Adipocyte (in vitro differentiated cells): ENCODE measurements around the gene ZFP69.

Source experiments
- DNase-seq: peaks from one replicate; pipeline ENCODE4 v3.0.0-alpha.2; 2015; ENCODE audit warnings: low read depth
- H3K27me3 ChIP-seq: replicated peaks from 2 replicates; pipeline ENCODE4 v1.7.0; 2013; ENCODE audit warnings: mild to moderate bottlenecking, low read length, moderate library complexity; ENCODE audit not compliant: control insufficient read depth, insufficient read depth
- H3K36me3 ChIP-seq: 2 replicates; pipeline ENCODE4 v1.7.0; 2013; ENCODE audit warnings: low read length, mild to moderate bottlenecking, moderate library complexity; ENCODE audit not compliant: control insufficient read depth, insufficient read depth, severe bottlenecking
- H3K4me1 ChIP-seq: 2 replicates; pipeline ENCODE4 v1.7.0; 2013; ENCODE audit warnings: mild to moderate bottlenecking, low read length, moderate library complexity; ENCODE audit not compliant: control insufficient read depth, insufficient read depth
- H3K4me3 ChIP-seq: 2 replicates; pipeline ENCODE4 v1.7.0; 2013; ENCODE audit warnings: mild to moderate bottlenecking, low read length, moderate library complexity
- H3K9ac ChIP-seq: 2 replicates; pipeline ENCODE4 v1.7.0; 2013; ENCODE audit warnings: mild to moderate bottlenecking, low read length, moderate library complexity
- H3K9me3 ChIP-seq: 2 replicates; pipeline ENCODE4 v1.7.0; 2013; ENCODE audit warnings: mild to moderate bottlenecking, low read length, moderate library complexity; ENCODE audit not compliant: control insufficient read depth

The ZFP69 gene

DNA sequence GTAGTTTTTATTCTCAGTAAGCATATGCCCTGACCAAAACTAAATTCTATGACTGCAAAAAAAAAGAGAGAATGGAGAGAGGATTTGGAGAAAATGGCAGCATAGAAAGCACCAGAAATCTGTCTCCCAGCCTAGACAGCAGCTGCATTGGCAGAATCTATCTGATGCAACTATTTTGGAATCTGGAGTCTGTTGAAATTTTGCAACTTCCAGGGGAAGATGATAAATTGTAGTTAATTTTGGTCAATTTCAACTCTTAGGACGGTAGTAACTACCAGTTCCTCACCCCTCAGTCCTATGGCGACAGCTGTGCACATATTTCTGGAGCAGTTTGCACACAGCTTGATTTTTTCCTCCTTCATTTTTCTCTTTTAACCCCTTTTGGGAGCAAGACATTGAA is 42.4 kb downstream of the ZFP69 start:
- Histone ChIP-seq H3K9ac (peak overlapping the region; percentile 28), H3K4me1 (peaks cover 5% of the 10 kb centered on the region), H3K27me3 (no peaks in the 10 kb centered on the region), H3K9me3 (no peaks in the 10 kb centered on the region), H3K36me3 (peaks cover 21% of the 10 kb centered on the region), H3K4me3 (no peak overlapping the region)
- peak; percentile 21 for DNase-seq

DNA sequence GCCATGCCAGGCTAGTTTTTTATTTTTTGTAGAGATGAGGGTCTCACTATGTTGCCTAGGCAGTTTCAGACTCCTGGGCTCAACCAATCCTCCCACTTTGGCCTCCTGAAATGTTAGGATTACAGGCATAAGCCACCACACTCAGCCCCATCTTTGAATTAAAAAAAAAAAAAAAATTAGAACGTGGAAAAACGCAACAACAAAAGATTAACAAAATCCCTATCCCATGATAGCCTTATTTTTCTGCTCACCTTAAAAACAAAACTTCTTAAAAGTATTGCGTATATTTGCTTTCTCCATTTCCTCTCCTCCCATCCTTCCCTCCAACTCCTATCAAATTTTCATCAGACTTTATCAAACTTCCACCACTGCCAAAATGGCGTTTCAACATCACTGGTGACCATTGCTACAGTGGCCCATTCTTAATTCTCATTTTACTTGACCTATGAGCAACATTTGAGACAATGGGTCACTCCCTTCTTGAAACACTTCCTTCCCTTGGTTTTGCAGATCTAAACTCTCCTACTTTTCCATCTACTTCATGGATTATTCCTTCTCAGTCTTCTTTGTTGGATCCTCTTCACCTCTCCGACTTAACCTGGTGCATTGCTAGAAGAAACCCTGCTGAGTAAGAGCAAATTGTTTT is 53.8 kb downstream of the ZFP69 start:
- peak overlapping the region; percentile 90 for H3K9ac ChIP-seq
- peak; percentile 61 for DNase-seq
- no peaks in the 10 kb centered on the region for H3K27me3 ChIP-seq
- H3K4me3 ChIP-seq: peak overlapping the region; percentile 95
- H3K4me1 ChIP-seq: peaks cover 15% of the 10 kb centered on the region
- peaks cover 3% of the 10 kb centered on the region for H3K9me3 ChIP-seq
- H3K36me3 ChIP-seq: no peaks in the 10 kb centered on the region

DNA sequence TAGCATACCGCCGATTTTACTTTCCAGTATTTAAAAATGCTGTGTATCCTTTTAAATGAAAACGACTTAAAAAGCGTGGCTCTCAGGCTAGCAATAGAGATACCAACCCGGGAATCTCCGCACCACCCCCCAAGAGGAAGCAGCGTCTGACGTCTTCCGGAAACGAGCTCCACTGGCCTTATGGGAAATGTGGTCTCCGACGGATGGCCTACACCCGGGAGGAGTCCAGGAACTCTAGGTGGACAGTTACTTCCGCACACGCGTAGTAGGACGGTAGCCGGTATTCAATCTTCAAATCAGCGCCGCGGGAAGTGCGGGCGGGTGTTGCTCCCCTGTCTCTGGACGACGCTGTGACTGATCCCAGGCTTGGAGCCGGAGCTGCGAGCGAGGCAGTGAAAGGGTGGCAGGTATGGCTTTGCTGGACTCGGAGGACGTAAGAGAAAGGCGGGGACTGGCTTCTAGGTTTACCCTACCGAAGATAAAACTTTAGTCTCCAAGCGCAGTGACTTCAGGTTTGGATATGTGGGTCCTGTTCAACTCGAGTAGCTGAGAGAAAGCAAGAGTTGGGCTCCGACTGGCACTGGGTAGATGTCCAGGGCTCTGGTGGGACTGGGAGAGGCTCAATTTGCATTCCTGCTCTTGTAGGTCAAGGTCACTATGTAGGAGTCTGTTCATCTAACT is 54.4 kb downstream of the ZFP69 start, which contains the start of gene ZNF684:
Gene ZNF684 (plus strand): TSS at position 257 of the 681 bp plus-strand sequence. CDS start 1,530 bp downstream, outside the sequence.
- Histone ChIP-seq H3K9ac (peak within 1 kb of the TSS; percentile 90), H3K4me3 (peak within 1 kb of the TSS; percentile 95), H3K36me3 (no peaks in the 10 kb centered on the region), H3K4me1 (peaks cover 15% of the 10 kb centered on the region), H3K27me3 (no peaks in the 10 kb centered on the region), H3K9me3 (no peaks in the 10 kb centered on the region)
- peak; percentile 95 for DNase-seq

DNA sequence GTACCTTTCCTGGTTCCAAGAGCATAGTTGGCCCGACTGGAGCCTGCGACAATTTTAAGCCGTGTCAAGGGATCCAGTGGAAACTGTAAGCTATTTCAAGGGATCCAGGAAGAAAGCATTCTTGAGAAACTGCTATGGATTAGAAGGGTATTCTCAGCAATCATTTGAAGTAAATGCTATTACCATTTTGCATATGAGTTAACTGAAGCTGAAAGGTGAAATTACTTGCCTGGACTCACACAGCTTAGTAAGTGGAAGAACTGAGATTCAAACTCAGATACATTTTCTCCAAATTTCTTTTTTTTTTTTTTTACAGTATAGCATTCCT is 54.9 kb downstream of the ZFP69 start:
- Histone ChIP-seq H3K4me3 (peak overlapping the region; percentile 95), H3K9me3 (no peaks in the 10 kb centered on the region), H3K27me3 (no peaks in the 10 kb centered on the region), H3K9ac (peak overlapping the region; percentile 90), H3K4me1 (peaks cover 15% of the 10 kb centered on the region), H3K36me3 (no peaks in the 10 kb centered on the region)
- DNase-seq: no peak

DNA sequence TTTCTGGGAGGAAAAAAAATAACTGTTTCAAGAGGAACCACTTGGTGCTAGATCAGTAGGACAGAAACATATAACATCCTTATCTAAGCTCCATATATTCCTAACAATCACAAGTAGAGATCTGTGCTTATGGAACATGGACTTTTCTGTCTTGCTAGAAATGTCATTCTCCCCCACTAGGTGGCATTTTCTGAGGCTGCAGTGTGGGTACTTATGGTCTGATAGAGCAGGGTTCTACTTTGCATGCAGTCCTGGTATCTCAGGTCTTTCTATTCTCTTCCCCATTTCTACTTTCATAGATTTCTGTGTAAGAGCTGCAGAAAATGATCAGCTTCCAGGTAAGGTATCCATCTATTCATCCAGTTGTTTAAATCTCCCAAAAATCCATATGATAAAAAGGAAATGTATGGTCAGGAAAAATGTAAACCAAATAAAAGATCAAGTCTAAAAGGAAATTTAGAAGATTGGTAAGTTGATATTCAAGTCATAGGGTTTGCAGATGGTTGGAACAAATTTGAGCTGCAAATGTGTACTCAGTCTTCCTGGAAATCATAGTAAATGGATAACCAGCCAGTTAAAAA is 55.8 kb downstream of the ZFP69 start:
- H3K9ac ChIP-seq: no peak overlapping the region
- H3K4me3 ChIP-seq: peak overlapping the region; percentile 95
- no peaks in the 10 kb centered on the region for H3K27me3 ChIP-seq
- no peaks in the 10 kb centered on the region for H3K36me3 ChIP-seq
- no peaks in the 10 kb centered on the region for H3K9me3 ChIP-seq
- DNase-seq: peak; percentile 73
- H3K4me1 ChIP-seq: peaks cover 15% of the 10 kb centered on the region

DNA sequence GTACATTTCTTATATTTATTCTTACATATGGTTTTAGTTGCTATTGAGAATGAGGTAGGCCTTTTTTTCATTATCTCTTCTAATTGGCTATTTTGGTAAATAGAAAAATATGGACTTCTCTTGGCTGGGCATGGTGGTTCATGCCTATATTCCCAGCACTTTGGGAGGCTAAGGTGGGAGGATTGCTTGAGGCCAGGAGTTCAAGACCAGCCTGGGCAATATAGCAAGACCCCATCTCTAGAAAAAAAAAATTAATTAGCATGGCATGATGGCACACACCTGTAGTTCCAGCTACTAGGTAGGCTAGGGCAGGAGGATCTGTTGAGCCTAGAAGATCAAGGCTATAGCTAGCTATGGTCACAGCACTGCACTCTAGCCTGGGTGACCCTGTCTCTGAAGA is 57.5 kb downstream of the ZFP69 start:
- DNase-seq: no peak
- Histone ChIP-seq H3K4me1 (peaks cover 15% of the 10 kb centered on the region), H3K4me3 (no peak overlapping the region), H3K9me3 (no peaks in the 10 kb centered on the region), H3K36me3 (no peaks in the 10 kb centered on the region), H3K27me3 (no peaks in the 10 kb centered on the region), H3K9ac (no peak overlapping the region)

DNA sequence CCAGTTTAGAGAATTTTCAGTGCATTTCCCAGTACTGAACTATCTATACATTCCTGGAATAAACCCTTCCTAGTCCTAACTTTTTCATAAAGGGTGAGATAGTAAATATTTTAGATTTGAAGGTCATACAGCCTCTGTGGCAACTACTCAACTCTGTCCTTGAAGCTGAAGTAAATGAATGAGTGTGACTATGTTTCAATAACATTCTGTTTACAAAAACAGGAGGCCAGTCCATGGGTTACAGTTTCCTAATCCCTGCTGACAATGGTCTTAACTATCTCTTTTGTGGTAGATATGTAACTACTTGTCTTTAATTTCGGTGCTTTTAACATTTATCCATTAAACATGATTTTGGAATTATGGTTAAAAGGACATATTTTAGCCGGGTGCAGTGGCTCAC is 58.6 kb downstream of the ZFP69 start:
- no peak overlapping the region for H3K9ac ChIP-seq
- DNase-seq: no peak
- H3K4me1 ChIP-seq: peaks cover 11% of the 10 kb centered on the region
- H3K27me3 ChIP-seq: no peaks in the 10 kb centered on the region
- H3K36me3 ChIP-seq: no peaks in the 10 kb centered on the region
- no peak overlapping the region for H3K4me3 ChIP-seq
- no peaks in the 10 kb centered on the region for H3K9me3 ChIP-seq

DNA sequence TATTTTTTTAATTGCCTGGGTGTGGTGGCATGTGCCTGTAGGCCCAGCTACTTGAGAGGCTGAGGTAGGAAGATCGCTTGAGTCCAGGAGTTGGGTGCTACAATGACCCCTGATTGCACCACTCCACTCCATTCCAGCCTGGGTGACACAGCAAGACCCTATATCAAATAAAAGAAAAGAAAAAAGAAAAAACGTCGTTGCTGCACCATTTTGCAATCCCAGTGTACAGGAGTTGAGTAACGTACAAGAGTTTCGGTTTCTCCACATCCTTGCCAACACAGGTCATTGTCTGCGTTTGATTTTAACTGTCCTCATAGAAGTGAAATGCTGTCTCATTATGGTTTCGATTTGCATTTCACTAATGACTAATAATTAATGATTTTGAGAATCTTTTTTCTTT is 62.2 kb downstream of the ZFP69 start:
- no peak overlapping the region for H3K4me3 ChIP-seq
- H3K27me3 ChIP-seq: no peaks in the 10 kb centered on the region
- H3K9ac ChIP-seq: no peak overlapping the region
- H3K36me3 ChIP-seq: peaks cover 24% of the 10 kb centered on the region
- no peak for DNase-seq
- no peaks in the 10 kb centered on the region for H3K4me1 ChIP-seq
- H3K9me3 ChIP-seq: no peaks in the 10 kb centered on the region
